Measurements from ENCODE around the gene MCU.
"Not testable (repeated sequence)": the region's sequence is repeated elsewhere in the genome, so short reads cannot be mapped to it uniquely, and the experiment has no call there.

The MCU gene

DNA sequence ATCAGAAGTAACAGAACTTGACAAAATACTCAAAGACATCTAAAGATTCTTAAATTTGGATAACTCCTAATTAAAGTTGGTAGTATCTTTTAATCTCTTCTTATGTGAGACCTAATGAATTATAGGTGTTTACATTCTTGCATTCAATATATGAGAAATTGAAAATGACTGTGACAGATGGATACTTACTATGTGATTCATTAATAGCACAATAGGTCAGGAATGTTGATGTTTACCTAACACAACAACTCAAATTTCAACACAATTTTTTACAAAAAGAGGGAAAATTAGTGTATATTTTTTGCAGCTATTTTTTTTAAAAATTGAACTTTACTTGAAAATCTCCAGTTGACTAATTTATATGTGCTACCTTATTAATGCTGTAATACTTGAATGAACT, 31.7 kb upstream of the MCU start:
- Histone ChIP-seq H3K4me1 (ENCODE audit: control insufficient read depth, insufficient read depth, low read length, unreplicated experiment) (no peaks in the 10 kb centered on the region), H2AFZ (ENCODE audit: low read length, unreplicated experiment) (no peak overlapping the region), H3K36me3 (ENCODE audit: insufficient read depth, low read length) (no peaks in the 10 kb centered on the region), H3K4me3 (ENCODE audit: low read depth, low read length) (no peak overlapping the region), H3K79me2 (ENCODE audit: control insufficient read depth, insufficient read depth, low read length, unreplicated experiment) (no peaks in the 10 kb centered on the region), H3K27me3 (ENCODE audit: insufficient read depth, low read length) (no peaks in the 10 kb centered on the region), H3K27ac (ENCODE audit: low read depth, low read length) (no peak overlapping the region)

- H2AFZ ChIP-seq (ENCODE audit: low read length, unreplicated experiment) = no peak overlapping the region
- H3K79me2 ChIP-seq (ENCODE audit: control insufficient read depth, insufficient read depth, low read length, unreplicated experiment) = no peaks in the 10 kb centered on the region
- H3K36me3 ChIP-seq (ENCODE audit: insufficient read depth, low read length) = no peaks in the 10 kb centered on the region
- H3K4me1 ChIP-seq (ENCODE audit: control insufficient read depth, insufficient read depth, low read length, unreplicated experiment) = peaks cover 8% of the 10 kb centered on the region
- no peaks in the 10 kb centered on the region for H3K27me3 ChIP-seq (ENCODE audit: insufficient read depth, low read length)
- no peak overlapping the region for H3K27ac ChIP-seq (ENCODE audit: low read depth, low read length)
- no peak overlapping the region for H3K4me3 ChIP-seq (ENCODE audit: low read depth, low read length)
Observed at GRCh38 chr10:72661431-72661830, 30.5 kb upstream of the MCU start.

DNA sequence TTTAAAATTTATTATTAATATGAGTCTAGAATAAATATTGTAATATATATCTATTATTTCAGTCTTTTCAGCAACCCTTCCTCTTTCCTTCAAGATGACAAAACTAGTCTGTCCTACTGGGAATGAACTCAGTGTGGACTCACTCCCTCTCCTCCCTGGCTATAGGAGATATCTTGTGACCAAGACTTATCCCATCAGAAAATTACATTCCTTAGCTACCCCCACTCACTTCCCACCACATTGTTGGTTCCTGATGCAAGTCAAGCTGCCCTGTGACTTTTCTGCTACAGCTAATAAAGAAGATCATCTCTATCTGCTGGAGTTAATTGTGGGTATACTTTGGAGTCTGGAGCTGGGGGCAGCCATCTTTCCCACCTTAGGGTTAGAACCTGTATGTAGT, 28.0 kb upstream of the MCU start:
- Histone ChIP-seq H3K79me2 (ENCODE audit: control insufficient read depth, insufficient read depth, low read length, unreplicated experiment) (no peaks in the 10 kb centered on the region), H2AFZ (ENCODE audit: low read length, unreplicated experiment) (no peak overlapping the region), H3K27ac (ENCODE audit: low read depth, low read length) (no peak overlapping the region), H3K4me1 (ENCODE audit: control insufficient read depth, insufficient read depth, low read length, unreplicated experiment) (peaks cover 8% of the 10 kb centered on the region), H3K36me3 (ENCODE audit: insufficient read depth, low read length) (no peaks in the 10 kb centered on the region), H3K4me3 (ENCODE audit: low read depth, low read length) (no peak overlapping the region), H3K27me3 (ENCODE audit: insufficient read depth, low read length) (no peaks in the 10 kb centered on the region)

- Histone ChIP-seq H3K4me3 (ENCODE audit: low read depth, low read length) (no peak overlapping the region), H3K27ac (ENCODE audit: low read depth, low read length) (no peak overlapping the region; the same call in 1 of the 2 replicates), H3K36me3 (ENCODE audit: insufficient read depth, low read length) (no peaks in the 10 kb centered on the region), H3K4me1 (ENCODE audit: control insufficient read depth, insufficient read depth, low read length, unreplicated experiment) (peaks cover 8% of the 10 kb centered on the region), H3K79me2 (ENCODE audit: control insufficient read depth, insufficient read depth, low read length, unreplicated experiment) (no peaks in the 10 kb centered on the region), H3K27me3 (ENCODE audit: insufficient read depth, low read length) (no peaks in the 10 kb centered on the region), H2AFZ (ENCODE audit: low read length, unreplicated experiment) (no peak overlapping the region)
Observed at GRCh38 chr10:72665925-72666324, 26.0 kb upstream of the MCU start.

DNA sequence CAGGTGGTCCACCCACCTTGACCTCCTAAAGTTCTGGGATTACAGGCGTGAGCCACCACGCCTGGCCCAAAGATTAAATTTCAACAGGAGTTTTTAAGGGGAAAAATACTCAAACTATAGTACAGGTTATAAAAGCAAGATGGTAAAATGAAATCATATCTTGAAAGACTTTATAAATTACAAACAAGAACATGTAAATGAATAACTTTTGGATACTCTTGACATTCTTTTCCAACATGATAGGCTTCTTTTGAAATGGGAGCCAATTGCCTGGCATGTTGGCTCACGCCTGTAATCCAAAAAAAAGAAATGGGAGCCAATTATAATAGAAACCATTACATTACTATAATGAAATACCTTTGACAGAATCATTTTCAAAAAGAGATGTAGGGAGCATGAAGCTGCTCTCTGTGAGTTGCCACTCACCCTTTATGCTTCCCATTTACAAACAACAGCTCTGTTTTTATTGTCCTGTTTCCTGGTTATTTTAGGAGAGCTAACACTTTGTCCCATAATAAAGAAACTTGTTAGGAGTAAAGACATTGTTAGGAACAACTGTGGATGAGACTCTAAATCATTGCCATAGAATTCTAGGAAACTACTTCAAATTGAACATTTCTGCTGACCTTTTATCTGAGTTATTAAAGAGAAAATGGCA, 24.6 kb upstream of the MCU start:
- H3K36me3 ChIP-seq (ENCODE audit: insufficient read depth, low read length) = no peaks in the 10 kb centered on the region
- no peak overlapping the region for H3K27ac ChIP-seq (ENCODE audit: low read depth, low read length)
- H3K4me3 ChIP-seq (ENCODE audit: low read depth, low read length) = no peak overlapping the region
- no peaks in the 10 kb centered on the region for H3K79me2 ChIP-seq (ENCODE audit: control insufficient read depth, insufficient read depth, low read length, unreplicated experiment)
- peaks cover 17% of the 10 kb centered on the region for H3K4me1 ChIP-seq (ENCODE audit: control insufficient read depth, insufficient read depth, low read length, unreplicated experiment)
- H2AFZ ChIP-seq (ENCODE audit: low read length, unreplicated experiment) = no peak overlapping the region
- no peaks in the 10 kb centered on the region for H3K27me3 ChIP-seq (ENCODE audit: insufficient read depth, low read length)

DNA sequence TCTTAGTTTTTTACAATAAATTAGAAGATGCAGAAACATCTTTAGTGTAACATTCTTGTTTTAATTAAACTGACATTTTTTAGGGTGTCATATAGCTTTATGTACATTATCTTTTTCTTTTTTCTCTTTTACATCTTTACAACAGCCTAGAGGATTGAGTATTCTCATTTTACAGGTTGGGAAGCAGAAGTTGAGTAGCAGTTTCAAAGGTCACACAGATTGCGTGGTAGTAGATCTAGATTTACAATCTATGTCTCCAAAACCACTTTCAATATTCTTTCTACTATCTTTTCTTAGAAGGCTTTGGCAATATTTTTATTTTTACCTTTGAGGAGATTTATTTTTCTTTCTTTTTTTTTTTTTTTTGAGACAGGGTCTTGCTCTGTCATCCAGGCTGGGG, 18.7 kb upstream of the MCU start:
- Histone ChIP-seq H3K4me1 (ENCODE audit: control insufficient read depth, insufficient read depth, low read length, unreplicated experiment) (peaks cover 22% of the 10 kb centered on the region), H3K27me3 (ENCODE audit: insufficient read depth, low read length) (no peaks in the 10 kb centered on the region), H3K36me3 (ENCODE audit: insufficient read depth, low read length) (no peaks in the 10 kb centered on the region), H3K27ac (ENCODE audit: low read depth, low read length) (no peak overlapping the region), H2AFZ (ENCODE audit: low read length, unreplicated experiment) (no peak overlapping the region), H3K4me3 (ENCODE audit: low read depth, low read length) (no peak overlapping the region), H3K79me2 (ENCODE audit: control insufficient read depth, insufficient read depth, low read length, unreplicated experiment) (no peaks in the 10 kb centered on the region)

DNA sequence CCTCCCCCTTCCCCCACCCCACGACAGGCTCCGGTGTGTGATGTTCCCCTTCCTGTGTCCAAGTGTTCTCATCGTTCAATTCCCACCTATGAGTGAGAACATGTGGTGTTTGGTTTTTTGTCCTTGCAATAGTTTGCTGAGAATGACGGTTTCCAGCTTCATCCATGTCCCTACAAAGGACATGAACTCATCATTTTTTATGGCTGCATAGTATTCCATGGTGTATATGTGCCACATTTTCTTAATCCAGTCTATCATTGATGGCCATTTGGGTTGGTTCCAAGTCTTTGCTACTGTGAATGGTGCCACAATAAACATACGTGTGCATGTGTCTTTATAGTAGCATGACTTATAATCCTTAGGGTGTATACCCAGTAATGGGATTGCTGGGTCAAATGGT, 17.8 kb upstream of the MCU start:
- H2AFZ ChIP-seq (ENCODE audit: low read length, unreplicated experiment); H3K27ac ChIP-seq (ENCODE audit: low read depth, low read length); H3K27me3 ChIP-seq (ENCODE audit: insufficient read depth, low read length); H3K36me3 ChIP-seq (ENCODE audit: insufficient read depth, low read length); H3K79me2 ChIP-seq (ENCODE audit: control insufficient read depth, insufficient read depth, low read length, unreplicated experiment); H3K4me3 ChIP-seq (ENCODE audit: low read depth, low read length): not testable (repeated sequence)
- peaks cover 22% of the 10 kb centered on the region for H3K4me1 ChIP-seq (ENCODE audit: control insufficient read depth, insufficient read depth, low read length, unreplicated experiment)

DNA sequence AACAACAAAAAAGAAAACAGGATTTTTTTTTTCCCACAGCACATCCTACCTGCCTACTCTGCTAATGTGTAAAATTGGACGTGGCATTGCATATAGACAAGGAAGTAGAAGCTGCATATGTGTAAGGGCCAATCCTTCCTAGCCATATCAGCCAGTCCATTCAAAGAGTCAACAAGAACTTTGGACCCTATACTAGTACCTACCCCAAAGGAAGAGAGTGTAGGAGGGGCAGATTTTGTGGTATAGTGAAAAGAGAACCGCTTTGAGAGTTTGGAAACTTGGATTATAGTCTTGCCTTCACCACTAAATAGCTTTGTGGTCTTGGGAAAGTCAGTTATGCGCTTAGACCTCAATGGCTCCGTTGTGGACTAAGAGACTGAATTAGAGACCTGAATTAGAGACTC, 12.1 kb upstream of the MCU start:
- no peaks in the 10 kb centered on the region for H3K79me2 ChIP-seq (ENCODE audit: control insufficient read depth, insufficient read depth, low read length, unreplicated experiment)
- no peaks in the 10 kb centered on the region for H3K36me3 ChIP-seq (ENCODE audit: insufficient read depth, low read length)
- H3K27ac ChIP-seq (ENCODE audit: low read depth, low read length) = no peak overlapping the region
- H3K27me3 ChIP-seq (ENCODE audit: insufficient read depth, low read length) = no peaks in the 10 kb centered on the region
- no peak overlapping the region for H2AFZ ChIP-seq (ENCODE audit: low read length, unreplicated experiment)
- peaks cover 9% of the 10 kb centered on the region for H3K4me1 ChIP-seq (ENCODE audit: control insufficient read depth, insufficient read depth, low read length, unreplicated experiment)
- H3K4me3 ChIP-seq (ENCODE audit: low read depth, low read length) = no peak overlapping the region

DNA sequence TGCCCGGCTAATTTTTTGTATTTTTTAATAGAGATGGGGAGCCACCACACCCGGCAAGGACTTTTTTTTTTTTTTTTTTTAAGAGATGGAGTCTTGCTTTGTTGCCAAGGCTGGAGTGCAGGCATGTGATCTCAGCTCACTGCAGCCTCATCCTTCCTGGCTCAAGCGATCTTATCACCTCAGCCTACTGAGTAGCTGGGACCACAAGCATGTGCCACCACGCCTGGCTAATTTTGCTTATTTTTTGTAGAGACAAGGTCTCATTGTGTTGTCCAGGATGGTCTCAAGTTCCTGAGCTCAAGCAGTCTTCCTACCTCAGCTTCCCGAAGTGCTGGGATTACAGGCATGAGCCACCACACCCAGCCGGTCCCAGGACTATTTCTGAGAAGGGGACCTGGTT, 9.3 kb upstream of the MCU start:
- Histone ChIP-seq H3K79me2 (ENCODE audit: control insufficient read depth, insufficient read depth, low read length, unreplicated experiment) (no peaks in the 10 kb centered on the region), H3K27me3 (ENCODE audit: insufficient read depth, low read length) (no peaks in the 10 kb centered on the region), H3K4me3 (ENCODE audit: low read depth, low read length) (no peak overlapping the region), H3K4me1 (ENCODE audit: control insufficient read depth, insufficient read depth, low read length, unreplicated experiment) (no peaks in the 10 kb centered on the region), H2AFZ (ENCODE audit: low read length, unreplicated experiment) (no peak overlapping the region), H3K27ac (ENCODE audit: low read depth, low read length) (no peak overlapping the region), H3K36me3 (ENCODE audit: insufficient read depth, low read length) (no peaks in the 10 kb centered on the region)

DNA sequence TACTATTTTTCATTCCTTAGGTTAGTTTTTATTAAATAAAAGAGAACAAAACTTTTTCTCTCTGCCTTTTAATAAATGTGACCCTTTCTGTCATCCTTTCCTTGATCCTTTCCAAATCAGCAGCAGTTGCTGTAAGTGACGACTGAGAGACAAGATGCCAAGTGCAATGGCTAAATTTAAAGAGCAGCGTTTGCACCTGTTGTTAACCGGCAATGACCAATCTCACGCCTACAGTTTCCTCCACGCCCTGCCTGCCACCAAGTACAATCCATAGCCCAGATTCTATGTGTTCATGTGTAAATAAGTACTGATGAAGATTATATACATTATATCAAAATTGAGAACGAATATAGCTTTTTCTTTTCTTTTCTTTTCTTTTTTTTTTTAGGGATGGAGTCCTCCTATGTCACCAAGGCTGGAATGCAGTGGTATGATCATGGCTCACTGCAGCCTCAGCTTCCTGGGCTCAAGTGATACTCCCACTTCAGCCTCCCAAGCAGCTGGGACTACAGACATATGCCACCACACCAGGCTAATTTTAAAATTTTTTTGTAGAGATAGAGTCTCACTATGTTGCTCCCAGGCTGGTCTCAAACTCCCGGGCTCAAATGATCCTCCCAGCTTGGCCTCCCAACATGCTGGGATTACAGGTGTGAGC, 6.5 kb upstream of the MCU start:
- H3K36me3 ChIP-seq (ENCODE audit: insufficient read depth, low read length) = no peaks in the 10 kb centered on the region
- no peaks in the 10 kb centered on the region for H3K27me3 ChIP-seq (ENCODE audit: insufficient read depth, low read length)
- no peak overlapping the region for H3K27ac ChIP-seq (ENCODE audit: low read depth, low read length)
- H2AFZ ChIP-seq (ENCODE audit: low read length, unreplicated experiment) = no peak overlapping the region
- no peak overlapping the region for H3K4me3 ChIP-seq (ENCODE audit: low read depth, low read length)
- peaks cover 15% of the 10 kb centered on the region for H3K4me1 ChIP-seq (ENCODE audit: control insufficient read depth, insufficient read depth, low read length, unreplicated experiment)
- H3K79me2 ChIP-seq (ENCODE audit: control insufficient read depth, insufficient read depth, low read length, unreplicated experiment) = no peaks in the 10 kb centered on the region

GRCh38 chr10:72686430-72686829, 5.5 kb upstream of the MCU start:
- not testable (repeated sequence) for H3K27ac ChIP-seq (ENCODE audit: low read depth, low read length); H3K4me3 ChIP-seq (ENCODE audit: low read depth, low read length); H3K27me3 ChIP-seq (ENCODE audit: insufficient read depth, low read length); H3K36me3 ChIP-seq (ENCODE audit: insufficient read depth, low read length); H3K79me2 ChIP-seq (ENCODE audit: control insufficient read depth, insufficient read depth, low read length, unreplicated experiment); H2AFZ ChIP-seq (ENCODE audit: low read length, unreplicated experiment)
- peaks cover 20% of the 10 kb centered on the region for H3K4me1 ChIP-seq (ENCODE audit: control insufficient read depth, insufficient read depth, low read length, unreplicated experiment)
